Trophoblast cell (in vitro differentiated cells and primary cell): Measurements from ENCODE around the gene SNX20.

ENCODE experiments used
- DNase-seq, 2 donors: peaks; one replicate each; pipeline ENCODE4 v3.0.0-alpha.2; 2016
- H2AFZ ChIP-seq: 2 replicates; pipeline ENCODE4 v1.6.1; 2013; ENCODE audit warnings: low read length, moderate library complexity, mild to moderate bottlenecking; ENCODE audit not compliant: insufficient read depth, poor library complexity
- H2AK5ac ChIP-seq: 2 replicates; pipeline ENCODE4 v1.6.1; 2013; ENCODE audit warnings: mild to moderate bottlenecking, low read length
- H2BK120ac ChIP-seq: 2 replicates; pipeline ENCODE4 v1.6.1; 2013; ENCODE audit warnings: low read length, mild to moderate bottlenecking, moderate library complexity; ENCODE audit not compliant: insufficient read depth, poor library complexity
- H2BK12ac ChIP-seq: 2 replicates; pipeline ENCODE4 v1.6.1; 2013; ENCODE audit warnings: mild to moderate bottlenecking, low read length, moderate library complexity
- H2BK5ac ChIP-seq: 2 replicates; pipeline ENCODE4 v1.6.1; 2013; ENCODE audit warnings: low read length, low read depth, moderate library complexity, mild to moderate bottlenecking; ENCODE audit not compliant: poor library complexity
- H3K14ac ChIP-seq: 2 replicates; pipeline ENCODE4 v1.6.1; 2013; ENCODE audit warnings: mild to moderate bottlenecking, low read length
- H3K18ac ChIP-seq: 2 replicates; pipeline ENCODE4 v1.6.1; 2013; ENCODE audit warnings: mild to moderate bottlenecking, low read length
- H3K23ac ChIP-seq: 2 replicates; pipeline ENCODE4 v1.6.1; 2013; ENCODE audit warnings: low read length
- H3K27ac ChIP-seq: 2 replicates; pipeline ENCODE4 v1.5.1; 2013; ENCODE audit warnings: low read depth, mild to moderate bottlenecking, inconsistent platforms, low read length, moderate library complexity
- H3K27me3 ChIP-seq: 2 replicates; pipeline ENCODE4 v1.6.1; 2013; ENCODE audit warnings: inconsistent platforms, mild to moderate bottlenecking, low read length, moderate library complexity; ENCODE audit not compliant: insufficient read depth
- H3K36me3 ChIP-seq, 2 experiments: 1 replicate in 1 of 2; 2 replicates in 1 of 2; pipeline ENCODE4 v1.6.1; 2013; ENCODE audit warnings: low read length in 2 of 2, mild to moderate bottlenecking in 2 of 2, moderate library complexity in 1 of 2; ENCODE audit not compliant: insufficient read depth in 2 of 2, control insufficient read depth in 1 of 2
- H3K4ac ChIP-seq: 2 replicates; pipeline ENCODE4 v1.6.1; 2013; ENCODE audit warnings: low read depth, mild to moderate bottlenecking, low read length, moderate library complexity
- H3K4me1 ChIP-seq, 2 experiments: 1 replicate in 1 of 2; 2 replicates in 1 of 2; pipeline ENCODE4 v1.6.1; 2013; ENCODE audit warnings: low read length in 2 of 2, mild to moderate bottlenecking in 2 of 2, moderate library complexity in 1 of 2; ENCODE audit not compliant: insufficient read depth in 2 of 2, control insufficient read depth in 1 of 2
- H3K4me2 ChIP-seq: 2 replicates; pipeline ENCODE4 v1.6.1; 2013; ENCODE audit warnings: inconsistent platforms, mild to moderate bottlenecking, low read length, moderate library complexity
- H3K4me3 ChIP-seq: 2 replicates; pipeline ENCODE4 v1.5.1; 2013; ENCODE audit warnings: mild to moderate bottlenecking, low read depth, low read length, inconsistent platforms
- H3K79me1 ChIP-seq: one replicate; pipeline ENCODE4 v1.6.1; 2013; ENCODE audit warnings: low read length
- H3K79me2 ChIP-seq: 2 replicates; pipeline ENCODE4 v1.6.1; 2013; ENCODE audit warnings: low read length, mild to moderate bottlenecking; ENCODE audit not compliant: control insufficient read depth, insufficient read depth, poor library complexity
- H3K9ac ChIP-seq: 2 replicates; pipeline ENCODE4 v1.6.1; 2013; ENCODE audit warnings: mild to moderate bottlenecking, low read length
- H3K9me3 ChIP-seq: 2 replicates; pipeline ENCODE4 v1.6.1; 2013; ENCODE audit warnings: low read depth, mild to moderate bottlenecking, control low read depth, inconsistent platforms, low read length; ENCODE audit not compliant: insufficient read depth
- H4K12ac ChIP-seq: 2 replicates; pipeline ENCODE4 v1.6.1; 2013; ENCODE audit warnings: low read depth, mild to moderate bottlenecking, low read length, moderate library complexity
- H4K8ac ChIP-seq: 2 replicates; pipeline ENCODE4 v1.6.1; 2013; ENCODE audit warnings: low read depth, mild to moderate bottlenecking, low read length, moderate library complexity
- H4K91ac ChIP-seq: one replicate; pipeline ENCODE4 v1.6.1; 2013; ENCODE audit warnings: low read depth, mild to moderate bottlenecking, low read length, moderate library complexity
- WGBS: extraction: QIAGEN DNeasy Blood & Tissue Kit; methylation state at CpG from one replicate; pipeline ENCODE4 v1.1.7; 2013; ENCODE audit warnings: missing lambda C conversion rate; ENCODE audit not compliant: insufficient read length, insufficient coverage; ENCODE audit errors: extremely low coverage; 5-methylcytosine and 5-hydroxymethylcytosine counted together

SNX20 gene

GRCh38 chr16:50688083-50688482, 7.0 kb upstream of the SNX20 start:
- H3K4me2 ChIP-seq: no peak overlapping the region
- H2BK12ac ChIP-seq: no peak overlapping the region
- peaks cover 8% of the 10 kb centered on the region for H3K9me3 ChIP-seq
- H4K8ac ChIP-seq: no peak overlapping the region
- H3K27me3 ChIP-seq: no peaks in the 10 kb centered on the region
- H4K12ac ChIP-seq: no peak overlapping the region
- H3K4me3 ChIP-seq: no peak overlapping the region
- no peak overlapping the region for H3K27ac ChIP-seq
- no peak overlapping the region for H3K14ac ChIP-seq
- H2AK5ac ChIP-seq: no peak overlapping the region
- H2BK5ac ChIP-seq: no peak overlapping the region
- H3K4me1 ChIP-seq: peaks cover 4% of the 10 kb centered on the region in 2 experiments
- no peak overlapping the region for H2AFZ ChIP-seq
- WGBS: no CpG with 5 or more reads among the region's 12 CpGs
- no peak overlapping the region for H3K9ac ChIP-seq
- H3K79me2 ChIP-seq: no peaks in the 10 kb centered on the region
- no peak for DNase-seq
- no peak overlapping the region for H2BK120ac ChIP-seq
- no peak overlapping the region for H3K23ac ChIP-seq
- no peak overlapping the region for H3K18ac ChIP-seq
- H3K36me3 ChIP-seq: no peaks in the 10 kb centered on the region
- H3K4ac ChIP-seq: no peak overlapping the region
- H3K79me1 ChIP-seq: no peaks in the 10 kb centered on the region
- no peak overlapping the region for H4K91ac ChIP-seq

- no peak overlapping the region for H3K9ac ChIP-seq
- H3K4ac ChIP-seq: no peak overlapping the region
- H4K8ac ChIP-seq: no peak overlapping the region
- H2BK5ac ChIP-seq: no peak overlapping the region
- peaks cover 4% of the 10 kb centered on the region in 2 experiments for H3K4me1 ChIP-seq
- no peak overlapping the region for H3K23ac ChIP-seq
- no CpG with 5 or more reads among the region's 8 CpGs for WGBS
- no peak overlapping the region for H4K91ac ChIP-seq
- no peak overlapping the region for H4K12ac ChIP-seq
- no peaks in the 10 kb centered on the region for H3K79me1 ChIP-seq
- no peak overlapping the region for H3K4me2 ChIP-seq
- H3K27me3 ChIP-seq: no peaks in the 10 kb centered on the region
- H2BK12ac ChIP-seq: no peak overlapping the region
- no peaks in the 10 kb centered on the region for H3K9me3 ChIP-seq
- H3K18ac ChIP-seq: no peak overlapping the region
- no peak overlapping the region for H2AK5ac ChIP-seq
- no peak overlapping the region for H2AFZ ChIP-seq
- H3K79me2 ChIP-seq: no peaks in the 10 kb centered on the region
- peak; percentile 78 to 84 for DNase-seq
- H3K4me3 ChIP-seq: no peak overlapping the region
- no peak overlapping the region for H2BK120ac ChIP-seq
- no peaks in the 10 kb centered on the region for H3K36me3 ChIP-seq
- no peak overlapping the region for H3K14ac ChIP-seq
- H3K27ac ChIP-seq: no peak overlapping the region
Measured at GRCh38 chr16:50685462-50686063, 4.5 kb upstream of the SNX20 start.

GRCh38 chr16:50684823-50685461, 3.8 kb upstream of the SNX20 start:
- Histone ChIP-seq H3K79me2 (no peaks in the 10 kb centered on the region), H3K36me3 (no peaks in the 10 kb centered on the region), H3K9ac (no peak overlapping the region), H2BK12ac (no peak overlapping the region), H2AK5ac (no peak overlapping the region), H3K4me2 (no peak overlapping the region), H3K14ac (no peak overlapping the region), H2AFZ (no peak overlapping the region), H3K27me3 (no peaks in the 10 kb centered on the region), H3K27ac (no peak overlapping the region), H3K4me3 (no peak overlapping the region), H4K91ac (no peak overlapping the region), H2BK5ac (no peak overlapping the region), H3K4ac (no peak overlapping the region), H3K18ac (no peak overlapping the region), H3K9me3 (no peaks in the 10 kb centered on the region), H4K8ac (no peak overlapping the region), H2BK120ac (no peak overlapping the region), H3K79me1 (no peaks in the 10 kb centered on the region), H3K4me1 (peaks cover 4% of the 10 kb centered on the region in 2 experiments), H3K23ac (no peak overlapping the region), H4K12ac (no peak overlapping the region)
- no CpG with 5 or more reads among the region's 11 CpGs for WGBS
- DNase-seq: peak; percentile 64 to 76

- Histone ChIP-seq H3K23ac (no peak overlapping the region), H3K27me3 (no peaks in the 10 kb centered on the region), H3K79me1 (no peaks in the 10 kb centered on the region), H3K79me2 (no peaks in the 10 kb centered on the region), H3K14ac (no peak overlapping the region), H3K4me1 (peaks cover 4% of the 10 kb centered on the region in 2 experiments), H4K91ac (no peak overlapping the region), H2AFZ (no peak overlapping the region), H3K18ac (no peak overlapping the region), H3K4ac (no peak overlapping the region), H3K36me3 (no peaks in the 10 kb centered on the region), H3K4me2 (no peak overlapping the region), H4K12ac (no peak overlapping the region), H2BK5ac (no peak overlapping the region), H4K8ac (no peak overlapping the region), H3K27ac (no peak overlapping the region), H2AK5ac (no peak overlapping the region), H3K9me3 (no peaks in the 10 kb centered on the region), H3K4me3 (no peak overlapping the region), H2BK12ac (no peak overlapping the region), H3K9ac (no peak overlapping the region), H2BK120ac (no peak overlapping the region)
- WGBS: no CpG with 5 or more reads among the region's 14 CpGs
- peak in 1 of 2 donors; percentile 28 for DNase-seq
Measured at GRCh38 chr16:50683689-50684374, 2.7 kb upstream of the SNX20 start.
